ENCODE results near the gene GCNT1.

- TF ChIP-seq CTCF (conservative IDR thresholded peaks at IDR 0.05; ENCODE audit: low read length): no peak
- no peak for TF ChIP-seq EZH2phosphoT487 (IDR thresholded peaks at IDR 0.05; ENCODE audit: borderline replicate concordance, low read depth, low read length)
Measured at GRCh38 chr9:76466299-76466605, 7.3 kb downstream of the GCNT1 start.
